GM18502 (cell line): ENCODE measurements around the gene IL10RB.
"Not testable (repeated sequence)": the region's sequence is repeated elsewhere in the genome, so short reads cannot be mapped to it uniquely, and the experiment has no call there.

ENCODE experiments used
- ATAC-seq: cut with Tn5 transposase; IDR thresholded peaks from one replicate; pipeline ENCODE4 v1.9.1; 2021; ENCODE audit warnings: mild to moderate bottlenecking; ENCODE audit not compliant: unreplicated experiment, poor library complexity

The IL10RB gene

GRCh38 chr21:33296156-33296555 lies 30.0 kb downstream of the IL10RB start:
- ATAC-seq, result no peak

- ATAC-seq, result peak; percentile 88
Observed at GRCh38 chr21:33299181-33299752, 33.1 kb downstream of the IL10RB start.

- no peak for ATAC-seq
Observed at GRCh38 chr21:33300701-33301631, 34.8 kb downstream of the IL10RB start.

GRCh38 chr21:33301632-33302002 lies 35.5 kb downstream of the IL10RB start:
- ATAC-seq, result no peak

- ATAC-seq, result no peak
Observed at GRCh38 chr21:33302055-33302454, 35.9 kb downstream of the IL10RB start.

GRCh38 chr21:33302796-33303195 lies 36.6 kb downstream of the IL10RB start:
- ATAC-seq, result no peak

- ATAC-seq, result no peak
Observed at GRCh38 chr21:33305344-33305671, 39.1 kb downstream of the IL10RB start.

- no peak for ATAC-seq
Observed at GRCh38 chr21:33305938-33306337, 39.8 kb downstream of the IL10RB start.

GRCh38 chr21:33308586-33309490 lies 42.7 kb downstream of the IL10RB start:
- ATAC-seq, result peak; percentile 93

GRCh38 chr21:33309778-33310177 lies 43.6 kb downstream of the IL10RB start:
- ATAC-seq, result no peak

- ATAC-seq, result no peak
Observed at GRCh38 chr21:33312121-33312520, 46.0 kb downstream of the IL10RB start.

- ATAC-seq, result no peak
Observed at GRCh38 chr21:33313183-33313582, 47.0 kb downstream of the IL10RB start.

- ATAC-seq, result no peak
Observed at GRCh38 chr21:33313611-33314010, 47.4 kb downstream of the IL10RB start.

- no peak for ATAC-seq
Observed at GRCh38 chr21:33314111-33314510, 47.9 kb downstream of the IL10RB start.

- no peak for ATAC-seq
Observed at GRCh38 chr21:33315946-33316710, 50.0 kb downstream of the IL10RB start.

- no peak for ATAC-seq
Observed at GRCh38 chr21:33317145-33317544, 51.0 kb downstream of the IL10RB start.

- no peak for ATAC-seq
Observed at GRCh38 chr21:33317786-33318486, 51.8 kb downstream of the IL10RB start.

GRCh38 chr21:33321005-33321404 lies 54.8 kb downstream of the IL10RB start:
- ATAC-seq, result not testable (repeated sequence)

- not testable (repeated sequence) for ATAC-seq
Observed at GRCh38 chr21:33323610-33324009, 57.4 kb downstream of the IL10RB start.
